T follicular helper cell (primary cell): ENCODE data around the gene SLC12A8.

Experiments
- DNase-seq: peaks from one replicate; pipeline ENCODE4 v3.0.0-alpha.2; 2020; ENCODE audit warnings: low read depth

Gene SLC12A8

DNA sequence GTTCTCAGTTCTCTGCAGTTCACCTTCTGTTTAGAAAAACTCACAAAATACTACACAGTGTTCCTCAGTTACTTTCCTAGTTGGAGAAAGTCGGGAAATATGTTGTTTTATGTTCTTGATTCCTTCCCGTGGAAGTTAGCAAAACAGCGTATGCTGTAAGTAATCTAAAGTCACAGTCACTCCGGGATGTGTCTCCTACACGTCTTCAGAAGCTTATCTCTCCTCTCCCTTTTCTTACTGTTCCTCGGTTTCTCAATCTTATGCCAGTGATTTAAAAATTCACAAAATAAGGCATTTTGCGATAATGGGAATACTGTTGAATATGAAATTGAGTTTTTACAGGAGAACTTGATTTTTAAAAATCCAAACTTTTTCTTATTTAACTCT, 158.5 kb downstream of the SLC12A8 start:
- DNase-seq: no peak

DNA sequence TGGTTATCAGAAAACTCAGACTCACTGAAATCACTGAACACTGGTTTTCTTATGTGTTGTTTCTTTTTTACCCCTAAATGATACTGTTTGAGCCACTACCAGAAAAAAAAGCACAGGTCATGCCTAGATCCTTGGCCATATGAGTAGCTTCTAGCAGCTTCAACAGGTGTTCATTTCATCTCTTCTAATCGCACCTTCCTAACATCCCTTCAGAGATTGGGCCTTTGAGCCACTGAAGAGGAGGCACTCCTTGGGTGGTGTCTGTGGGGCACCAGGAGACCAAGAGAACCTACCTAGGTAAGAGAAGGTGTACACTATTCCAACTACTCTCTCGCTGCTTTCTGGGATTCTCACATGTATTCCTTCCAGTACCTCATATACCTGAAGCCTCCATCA, 159.2 kb downstream of the SLC12A8 start:
- no peak for DNase-seq

DNA sequence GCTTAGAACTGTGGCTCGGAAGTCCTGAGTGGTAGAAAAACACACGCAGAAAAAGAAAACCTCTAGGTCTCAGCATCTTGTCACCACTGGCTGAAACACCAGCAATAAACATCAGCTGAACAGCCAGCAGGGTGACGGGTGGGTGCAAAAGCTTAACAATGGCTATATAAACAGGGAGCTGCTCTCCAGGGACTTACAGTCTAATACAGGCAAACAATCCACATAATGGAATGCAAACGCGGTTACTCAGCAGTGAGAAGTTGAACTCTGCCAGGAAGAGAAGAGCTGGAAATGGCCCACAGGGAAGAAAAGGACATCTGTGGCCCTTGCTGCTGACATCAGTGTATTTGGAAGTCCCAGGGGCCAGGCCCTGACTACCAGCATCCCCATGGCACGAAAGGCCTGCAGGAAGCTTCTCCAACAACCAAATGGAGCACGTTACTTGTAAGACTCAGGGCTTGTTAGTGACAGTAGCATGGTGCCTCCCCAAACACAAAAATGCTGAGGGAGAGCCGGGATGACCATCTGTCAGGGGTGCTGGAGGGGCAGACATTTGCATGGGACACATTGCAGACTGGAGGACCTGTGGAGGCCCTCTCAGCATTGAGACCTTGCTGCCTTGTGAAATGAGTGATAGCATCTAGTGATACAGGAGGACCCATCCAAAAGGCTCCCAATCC, 159.8 kb downstream of the SLC12A8 start:
- no peak for DNase-seq

DNA sequence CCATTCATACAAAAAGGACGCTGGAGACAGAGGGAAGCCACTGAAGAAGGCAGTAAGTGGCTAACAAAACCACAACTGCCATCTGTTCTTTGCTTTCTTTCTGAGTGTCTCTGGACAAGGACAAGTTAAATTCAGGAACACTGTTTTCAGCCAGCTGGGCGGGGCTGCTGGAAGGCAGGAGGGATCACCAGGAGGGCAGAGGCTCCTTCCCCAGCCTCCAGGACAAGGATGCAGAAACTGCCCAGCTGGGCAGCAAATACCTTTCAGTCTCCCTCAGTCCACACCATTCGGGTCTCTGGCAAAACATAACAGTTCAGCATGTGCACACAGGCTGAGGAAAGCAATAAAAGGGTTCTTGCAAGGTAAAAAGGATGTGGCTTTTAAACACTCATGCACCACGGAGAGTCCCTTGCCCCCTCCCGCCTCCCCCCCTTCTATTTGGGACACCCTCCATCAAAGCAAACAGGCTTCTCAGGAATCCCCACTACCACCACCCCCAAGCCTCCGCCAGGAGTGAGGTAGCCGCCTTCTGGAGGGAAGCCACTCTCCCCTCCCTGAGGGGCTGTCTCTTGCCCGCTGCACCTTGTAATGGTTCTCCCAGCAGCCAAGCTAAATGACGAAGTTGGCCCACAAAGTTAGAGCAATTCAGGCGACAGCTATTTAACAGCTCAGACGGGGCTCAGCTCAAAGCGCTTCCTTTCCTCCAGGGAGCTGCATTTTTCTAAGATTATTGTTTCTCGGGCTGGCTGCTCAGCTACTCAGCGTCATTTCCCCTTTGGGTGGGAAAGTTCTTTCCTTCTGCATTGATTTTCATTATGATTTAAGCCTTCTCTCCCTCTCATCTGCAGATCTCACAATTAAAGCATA, 160.6 kb downstream of the SLC12A8 start:
- peak; percentile 67 for DNase-seq

DNA sequence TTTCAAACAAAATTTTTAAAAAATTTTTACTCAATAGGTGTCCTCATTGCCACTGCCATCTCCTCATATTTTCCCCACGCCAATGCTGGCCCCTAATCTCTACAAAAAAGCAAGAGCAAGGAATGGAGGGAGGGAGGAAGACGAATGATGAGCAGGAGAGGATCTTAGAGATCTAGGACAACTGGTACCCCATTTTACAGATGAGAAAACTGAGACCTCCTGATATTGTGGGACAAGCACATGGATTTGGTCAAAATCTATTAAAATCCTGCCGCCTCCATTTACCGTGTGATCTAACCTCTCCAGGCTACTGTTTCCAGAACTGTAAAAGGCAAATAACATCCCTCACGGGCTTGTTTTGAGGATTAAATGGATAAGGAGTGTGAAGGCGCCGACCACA, 161.3 kb downstream of the SLC12A8 start:
- DNase-seq: no peak

DNA sequence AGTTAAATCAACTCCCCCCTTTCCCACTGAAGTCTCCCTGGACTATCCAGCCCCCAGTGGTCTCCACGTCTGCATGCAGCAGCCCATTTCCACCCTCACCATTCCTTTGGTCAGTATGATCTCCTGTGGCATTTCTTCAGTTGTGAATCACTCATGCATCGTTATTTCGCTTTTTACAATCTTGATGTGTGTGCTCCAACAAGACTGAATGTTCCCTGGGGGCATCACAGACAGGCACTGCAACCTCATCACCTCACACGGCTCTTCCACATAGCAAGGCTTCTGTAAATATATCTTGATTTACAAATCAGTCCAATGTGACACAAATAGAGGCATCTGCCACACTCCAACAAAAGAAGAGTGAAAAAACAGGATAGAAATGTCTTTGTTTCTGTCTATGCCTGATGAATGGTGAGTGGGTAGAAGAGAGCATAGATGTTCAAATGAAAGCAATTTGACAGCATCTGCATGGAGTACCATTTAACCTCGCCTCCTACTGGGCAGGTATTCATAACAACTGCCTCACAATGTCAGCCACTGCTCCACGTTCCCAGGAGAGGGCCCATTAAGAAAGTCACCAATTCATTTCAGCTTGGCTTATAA, 162.0 kb downstream of the SLC12A8 start:
- no peak for DNase-seq

DNA sequence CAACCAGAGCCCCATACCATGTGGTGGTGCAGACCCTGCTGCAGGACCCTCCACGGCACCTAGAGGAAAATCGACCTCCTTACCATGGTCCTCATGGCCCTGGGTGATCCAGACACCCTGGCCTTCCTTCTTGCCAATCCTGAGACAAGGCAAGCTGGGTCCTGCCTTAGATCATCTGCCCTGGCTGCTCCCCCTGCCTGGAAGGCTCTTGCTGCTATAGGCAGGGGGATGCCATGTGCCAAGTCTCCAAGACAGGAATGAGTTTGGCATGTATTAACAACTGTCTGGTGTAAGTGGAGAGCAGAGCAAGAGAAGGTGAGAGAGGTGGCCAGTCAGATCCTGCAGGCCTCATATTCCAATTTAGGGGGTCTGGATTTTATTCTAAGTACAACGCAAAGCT, 164.3 kb downstream of the SLC12A8 start:
- no peak for DNase-seq

DNA sequence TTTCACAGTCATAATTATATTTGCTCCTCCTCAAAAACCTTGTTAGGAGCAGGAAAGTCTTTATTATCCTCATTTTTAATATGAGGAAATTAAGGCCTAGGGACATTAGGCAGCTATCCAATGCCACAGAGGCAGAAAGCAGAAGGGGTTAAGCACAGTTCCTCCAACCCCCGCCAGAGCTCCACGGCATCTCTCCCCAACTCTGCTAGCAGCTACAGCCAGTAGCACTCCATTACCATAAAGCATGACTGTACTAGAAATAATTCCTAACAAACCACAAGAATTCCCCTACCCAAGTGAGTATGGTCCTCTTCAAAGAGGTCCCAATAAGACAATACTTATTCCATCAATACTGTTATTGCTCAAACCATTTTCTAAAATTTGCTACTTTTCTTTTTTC, 166.6 kb downstream of the SLC12A8 start:
- DNase-seq: no peak

DNA sequence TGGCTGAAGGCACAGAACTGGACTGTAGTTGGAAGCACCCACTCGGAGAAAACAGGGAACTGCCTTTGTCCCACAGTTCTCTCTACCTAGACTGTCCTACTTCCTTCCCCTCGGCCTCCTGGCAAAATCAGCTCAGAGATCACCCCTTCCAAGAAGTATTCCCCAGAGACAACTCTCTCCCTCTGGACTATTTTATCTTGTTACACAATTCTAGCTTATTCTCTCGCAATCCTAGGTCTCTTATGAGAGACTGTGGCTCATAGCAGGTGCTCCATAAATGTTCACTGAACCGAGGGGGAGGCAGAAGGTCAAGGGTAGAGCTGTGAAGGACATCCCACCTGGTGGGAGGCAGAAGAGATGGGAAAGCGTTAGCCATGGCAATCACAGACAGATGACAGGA, 167.4 kb downstream of the SLC12A8 start:
- DNase-seq: no peak

DNA sequence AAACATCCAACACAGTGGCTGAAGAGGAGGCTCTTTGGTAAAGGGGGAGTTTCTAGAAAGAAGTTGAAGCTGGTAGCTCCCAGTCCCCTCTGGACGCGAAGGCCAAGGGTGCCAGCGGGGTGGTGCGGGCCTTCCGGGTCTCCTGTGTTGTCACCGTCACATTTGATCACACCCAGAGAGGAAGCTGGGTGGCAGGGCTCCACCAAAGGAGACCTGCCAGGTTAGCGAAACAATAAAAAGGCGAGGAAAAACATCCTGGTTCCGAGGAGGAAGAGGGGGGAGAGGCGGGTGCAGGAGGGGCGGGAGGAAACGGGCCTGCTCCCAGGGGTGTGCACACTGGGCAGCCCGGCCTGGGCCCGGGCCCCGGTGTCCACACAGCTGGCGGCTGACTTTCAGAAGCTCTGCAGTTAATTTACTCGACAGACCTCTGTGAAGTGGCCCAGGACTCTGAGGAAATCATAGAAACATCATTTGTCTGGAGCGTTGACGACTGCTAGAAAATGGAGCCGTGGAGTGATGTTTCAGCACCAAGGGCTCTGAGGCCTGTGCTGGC, 168.9 kb downstream of the SLC12A8 start:
- no peak for DNase-seq

DNA sequence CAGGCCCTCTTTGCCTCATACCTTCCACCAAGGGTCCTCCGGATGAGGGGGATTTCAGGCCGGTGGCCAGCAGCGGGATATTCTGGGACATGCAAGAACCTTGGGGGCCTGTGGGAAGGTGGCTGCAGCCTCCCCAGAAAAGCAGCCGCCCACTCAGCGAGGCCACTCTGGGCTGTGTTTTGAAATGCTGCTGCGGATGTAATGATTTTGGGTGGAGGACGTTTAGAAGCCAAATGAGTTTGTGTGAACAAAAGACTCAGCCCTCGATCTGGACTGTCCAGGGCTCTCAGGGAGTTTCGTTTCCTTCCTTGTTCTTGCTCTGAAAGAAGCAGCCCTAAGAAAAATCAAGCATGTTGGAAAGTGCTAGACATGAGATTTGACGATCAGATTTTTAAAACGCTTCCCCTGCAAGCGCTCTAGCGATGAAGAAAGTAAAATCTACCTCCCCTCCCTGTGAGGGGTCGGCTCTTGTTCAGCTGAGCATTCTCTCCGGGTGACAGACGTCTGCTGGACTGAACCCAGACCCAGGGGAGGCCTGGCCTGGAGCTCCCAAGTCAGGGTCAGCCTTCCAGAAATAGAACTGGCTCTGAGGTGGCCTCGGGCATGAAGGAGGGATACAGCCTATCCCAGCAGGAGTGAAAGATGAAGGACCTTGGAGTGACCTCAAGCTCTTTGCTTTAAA, 169.7 kb downstream of the SLC12A8 start:
- DNase-seq: no peak

DNA sequence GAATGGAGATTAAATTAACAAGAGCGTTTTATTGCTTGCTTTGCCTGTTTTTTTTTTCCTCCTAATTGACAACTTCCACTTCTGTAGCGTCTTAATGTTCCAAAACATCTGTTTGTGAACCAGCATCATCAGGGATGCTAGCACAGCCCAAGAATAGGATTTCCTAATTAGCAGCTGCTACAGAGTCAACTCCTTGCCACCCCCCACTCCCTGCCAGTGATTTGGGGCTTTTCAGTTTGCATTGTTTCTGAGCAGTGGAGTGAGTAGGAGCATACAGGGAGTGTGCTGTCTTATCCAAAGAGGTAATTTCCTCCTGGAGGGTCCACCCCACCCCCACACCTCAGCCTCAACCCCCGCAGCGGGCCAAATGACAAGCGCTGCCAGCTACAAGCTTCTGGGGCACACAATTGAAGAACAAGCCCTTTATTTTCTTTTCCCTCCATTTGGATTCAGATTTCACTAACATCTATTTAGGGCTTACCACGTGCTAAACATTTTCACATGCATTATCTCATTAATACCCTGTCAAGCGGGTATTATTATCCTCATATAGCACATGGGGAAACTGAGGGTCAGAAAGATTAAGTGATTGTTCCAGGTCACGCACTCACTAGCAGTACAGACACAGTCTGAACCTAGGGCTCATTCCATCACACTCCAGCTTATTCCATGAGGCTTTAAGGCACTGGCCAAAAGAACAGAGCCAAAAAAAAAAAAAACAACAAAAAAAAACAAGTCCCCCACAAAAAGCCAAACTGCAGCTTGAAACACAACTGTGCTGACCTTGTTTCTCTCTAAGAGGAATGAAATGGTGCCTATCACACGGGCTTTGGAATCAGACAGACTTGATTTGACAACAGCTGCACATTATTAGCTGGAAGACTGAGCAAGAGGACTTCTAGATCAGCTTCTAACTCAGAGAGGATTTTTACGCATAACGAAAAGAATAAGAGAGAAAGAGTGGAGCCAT, 173.1 kb downstream of the SLC12A8 start:
- DNase-seq: no peak

DNA sequence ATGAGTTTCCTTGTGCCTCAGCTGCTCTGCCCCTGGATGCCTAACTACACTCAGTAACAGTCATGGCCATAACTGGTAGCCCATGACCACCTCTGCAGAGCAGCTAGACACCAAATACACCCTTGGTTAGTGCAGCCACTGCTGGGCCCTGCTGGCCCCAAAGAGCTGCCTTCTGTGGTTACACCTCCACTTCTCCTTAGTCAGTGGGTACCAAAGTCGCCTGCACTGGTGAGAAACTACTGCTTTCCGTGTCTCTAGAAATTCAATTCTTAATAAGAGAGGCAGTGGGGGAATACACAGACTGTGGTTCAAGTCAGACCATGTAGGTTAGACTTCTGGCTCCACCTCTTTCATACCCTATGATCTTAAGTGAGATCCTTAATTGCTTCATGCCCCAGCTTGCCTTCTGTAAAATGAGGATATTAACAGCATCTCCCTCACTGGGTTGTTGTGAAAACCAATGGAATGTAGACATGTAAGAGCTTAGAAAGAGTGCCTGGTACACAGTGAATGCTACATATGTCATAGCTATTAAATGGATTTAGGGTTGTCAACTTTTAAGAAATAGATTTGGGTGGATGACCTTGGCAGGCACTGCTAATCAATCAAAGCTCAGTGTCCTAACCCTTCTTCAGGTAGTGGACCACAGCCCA, 174.9 kb downstream of the SLC12A8 start:
- DNase-seq: no peak

DNA sequence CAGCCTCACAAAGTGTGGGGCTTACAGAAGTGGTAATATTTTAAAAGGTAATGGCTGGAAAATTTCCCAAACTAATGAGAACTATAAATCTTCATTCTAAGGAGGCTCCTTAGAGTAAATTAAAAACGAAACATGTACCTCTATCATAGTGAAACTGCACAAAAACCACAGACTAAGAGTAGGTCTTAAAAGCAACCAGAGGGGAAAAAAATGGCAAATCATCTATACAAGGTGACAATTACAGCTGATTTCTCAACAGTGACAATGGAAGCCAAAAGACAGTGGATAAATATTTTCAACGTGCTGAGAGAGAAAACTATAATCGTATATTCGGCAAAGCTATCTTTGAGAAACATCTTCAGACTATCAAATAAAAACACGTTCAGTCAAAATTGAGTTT, 177.3 kb downstream of the SLC12A8 start:
- DNase-seq: no peak

DNA sequence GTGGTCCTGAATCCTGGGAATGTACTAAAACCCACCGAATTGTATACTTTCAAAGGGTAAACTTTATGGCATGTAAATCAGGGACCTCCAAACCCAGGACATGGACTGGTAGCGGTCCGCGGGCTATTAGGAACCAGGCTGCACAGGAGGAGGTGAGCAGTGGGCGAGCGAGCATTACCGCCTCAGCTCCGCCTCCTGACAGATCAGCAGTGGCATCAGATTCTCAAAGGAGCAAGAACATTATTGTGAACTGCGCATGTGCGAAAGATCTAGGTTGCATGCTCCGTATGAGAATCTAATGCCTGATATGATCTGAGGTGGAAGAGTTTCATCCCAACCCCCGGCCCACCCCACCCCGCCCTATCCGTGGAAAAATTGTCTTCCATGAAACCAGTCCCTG, 178.9 kb downstream of the SLC12A8 start:
- no peak for DNase-seq

DNA sequence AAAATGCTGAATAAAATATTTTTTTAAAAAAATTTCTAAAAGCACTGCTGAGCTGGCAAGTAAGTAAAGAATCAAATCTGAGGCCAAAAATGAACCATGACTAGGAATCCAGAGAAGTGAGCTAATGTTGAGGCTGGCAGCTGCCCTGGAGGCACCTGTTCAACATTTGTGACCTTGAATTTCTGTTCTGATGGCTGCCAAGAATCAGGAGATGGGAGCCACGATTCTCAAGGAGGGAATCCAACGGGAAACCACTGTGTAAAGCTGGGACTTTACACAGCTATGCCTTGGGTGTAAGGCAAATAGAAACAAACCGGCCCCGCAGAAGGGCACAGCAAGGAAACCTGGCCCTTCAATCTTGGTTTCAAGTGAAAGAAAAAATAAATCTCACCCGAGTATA, 179.4 kb downstream of the SLC12A8 start:
- DNase-seq: no peak

DNA sequence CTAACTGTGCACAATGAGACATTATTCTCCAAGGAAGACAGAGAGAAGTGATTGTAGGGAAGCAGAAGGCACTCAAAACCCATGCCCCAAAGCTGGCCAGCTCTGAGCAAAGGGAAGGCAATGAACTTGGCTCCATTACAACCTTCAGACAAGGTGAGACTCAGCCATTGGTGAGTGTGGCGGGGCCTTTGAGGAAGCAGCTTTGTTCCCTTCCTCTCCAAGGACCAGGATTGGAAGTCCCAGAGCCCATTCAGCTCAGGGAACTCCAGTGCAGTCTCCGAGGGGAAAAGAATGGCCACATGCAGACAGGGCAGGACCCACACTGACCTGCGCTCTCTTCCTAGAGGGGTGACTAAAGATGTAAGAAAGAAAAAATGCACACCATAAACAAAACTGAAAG, 179.9 kb downstream of the SLC12A8 start:
- no peak for DNase-seq
